Endothelial cell of umbilical vein (primary cell): ENCODE results near the gene CASKIN1. TPM values are rescaled to one million over a fixed set of nuclear protein-coding genes. Genes with fewer than 3 reads are reported as not detected.

Source experiments
- BruUV-seq: library from RNA; stranded (reverse); fragments of 400-500 nt; replicated peaks from 2 replicates; lab custom pipeline; 2021; lab: Mats Ljungman, UMichigan
- CTCF ChIA-PET: fragments of 300-600, 350-600 bp; sonication (Branson Sonifier 250); formaldehyde crosslinking; loops from one replicate; lab custom pipeline; 2021; ENCODE audit warnings: antibody characterized with exemption, inconsistent platforms; lab: Charles Lee
- POLR2A ChIA-PET: fragments of 300-600, 350-600 bp; sonication (Branson Sonifier 250); formaldehyde crosslinking; loops from one replicate; lab custom pipeline; 2021; ENCODE audit warnings: antibody characterized with exemption, inconsistent platforms; lab: Charles Lee
- DNase-seq: peaks from one replicate; pipeline ENCODE4 v3.0.0-alpha.2; 2011; ENCODE audit warnings: low read depth, low spot score
- FAIRE-seq: peaks from 2 replicates; lab custom pipeline; 2011; peaks lifted over from hg19 to GRCh38; lab: Jason Lieb, UNC
- H2AFZ ChIP-seq: 2 replicates; pipeline ENCODE4 v1.6.0; 2012; ENCODE audit warnings: low read depth, low read length, control low read depth, inconsistent platforms
- H3K27ac ChIP-seq: 2 replicates; pipeline ENCODE4 v1.5.1; 2011; ENCODE audit warnings: low read depth, mild to moderate bottlenecking, control low read depth, low read length, moderate library complexity; ENCODE audit not compliant: insufficient read depth
- H3K27me3 ChIP-seq, 2 experiments: 2 replicates each; pipeline versions ENCODE4 v1.6.0 to v1.6.1; 2011; ENCODE audit warnings: low read length in 2 of 2, mixed read lengths in 1 of 2; ENCODE audit not compliant: control insufficient read depth in 2 of 2, insufficient read depth in 2 of 2
- H3K36me3 ChIP-seq, 2 experiments: 2 replicates in 1 of 2; 3 replicates in 1 of 2; pipeline ENCODE4 v1.5.1; 2011; ENCODE audit warnings: low read length in 2 of 2, mild to moderate bottlenecking in 1 of 2, moderate library complexity in 1 of 2; ENCODE audit not compliant: control insufficient read depth in 2 of 2, insufficient read depth in 2 of 2; ENCODE audit errors: extremely low read depth in 1 of 2
- H3K4me1 ChIP-seq: 3 replicates; pipeline ENCODE4 v1.5.1; 2011; ENCODE audit warnings: mild to moderate bottlenecking, low read length; ENCODE audit not compliant: control insufficient read depth, insufficient read depth; ENCODE audit errors: extremely low read depth
- H3K4me2 ChIP-seq: 2 replicates; pipeline ENCODE4 v1.6.1; 2011; ENCODE audit warnings: low read length, control low read depth, mixed read lengths; ENCODE audit not compliant: insufficient read depth
- H3K4me3 ChIP-seq, 3 experiments: fragments of 200-600 bp in 1 of 3; sonication (generic), shearing (Covaris generic) in 1 of 3; replicated peaks in 1 of 3; 2 replicates each; pipeline ENCODE4 v1.5.1; 2011 to 2016; ENCODE audit warnings: control low read depth in 3 of 3, low read length in 3 of 3, mild to moderate bottlenecking in 2 of 3, inconsistent platforms in 1 of 3, low read depth in 1 of 3, moderate library complexity in 1 of 3; ENCODE audit not compliant: insufficient read depth in 1 of 3
- H3K79me2 ChIP-seq: 2 replicates; pipeline ENCODE4 v1.6.0; 2012; ENCODE audit warnings: low read length, inconsistent platforms; ENCODE audit not compliant: control insufficient read depth, insufficient read depth
- H3K9ac ChIP-seq: replicated peaks from 2 replicates; pipeline ENCODE3; 2011; ENCODE audit warnings: low read length, control low read depth; ENCODE audit not compliant: insufficient read depth; ENCODE audit errors: extremely low read depth
- H3K9me1 ChIP-seq: replicated peaks from 3 replicates; pipeline ENCODE4 v1.6.0; 2011; ENCODE audit warnings: mild to moderate bottlenecking, low read length; ENCODE audit not compliant: control insufficient read depth, insufficient read depth; ENCODE audit errors: extremely low read depth
- H3K9me3 ChIP-seq: replicated peaks from 2 replicates; pipeline ENCODE4 v1.5.1; 2012; ENCODE audit warnings: low read length, inconsistent platforms; ENCODE audit not compliant: control insufficient read depth, insufficient read depth
- H4K20me1 ChIP-seq: replicated peaks from 2 replicates; pipeline ENCODE3; 2011; ENCODE audit warnings: mild to moderate bottlenecking, low read length; ENCODE audit not compliant: control insufficient read depth, insufficient read depth; ENCODE audit errors: extremely low read depth
- CTCF ChIP-seq, 2 donors: IDR thresholded peaks; 1 replicate in 1 of 2; 2 replicates in 1 of 2; pipeline ENCODE4 v1.5.1; 2011; ENCODE audit warnings: low read length in 2 of 2, mild to moderate bottlenecking in 2 of 2, moderate library complexity in 2 of 2, control low read depth in 1 of 2, inconsistent platforms in 1 of 2, low read depth in 1 of 2; ENCODE audit not compliant: insufficient read depth in 1 of 2; ENCODE audit errors: extremely low read depth in 1 of 2
- EZH2 ChIP-seq: IDR thresholded peaks from 2 replicates; pipeline ENCODE4 v1.6.1; 2012; ENCODE audit warnings: borderline replicate concordance, low read depth, mild to moderate bottlenecking, moderate library complexity, low read length, inconsistent platforms; ENCODE audit not compliant: severe bottlenecking
- FOS ChIP-seq: IDR thresholded peaks from 2 replicates; pipeline ENCODE4 v1.6.1; 2011; ENCODE audit warnings: mild to moderate bottlenecking, low read length, moderate library complexity, borderline replicate concordance; ENCODE audit not compliant: insufficient read depth
- GATA2 ChIP-seq: IDR thresholded peaks from 2 replicates; pipeline ENCODE4 v1.7.0; 2011; ENCODE audit warnings: low read depth, mild to moderate bottlenecking, moderate library complexity, mixed read lengths, low read length; ENCODE audit not compliant: insufficient read length, insufficient read depth
- JUN ChIP-seq: IDR thresholded peaks from 2 replicates; pipeline ENCODE4 v1.6.1; 2011; ENCODE audit warnings: borderline replicate concordance, low read depth; ENCODE audit not compliant: insufficient read length, insufficient read depth
- MAX ChIP-seq: IDR thresholded peaks from 2 replicates; pipeline ENCODE4 v1.6.1; 2011; ENCODE audit not compliant: insufficient read depth, insufficient read length
- MYC ChIP-seq: IDR thresholded peaks from one replicate; pipeline ENCODE4 v1.6.1; 2011; ENCODE audit warnings: mild to moderate bottlenecking, low read depth, low read length
- POLR2A ChIP-seq: IDR thresholded peaks from 2 replicates; pipeline ENCODE4 v1.6.1; 2012; ENCODE audit warnings: low read depth, mild to moderate bottlenecking, control low read depth, low read length
- POLR2AphosphoS5 ChIP-seq: IDR thresholded peaks from 2 replicates; pipeline ENCODE4 v1.6.1; 2012; ENCODE audit warnings: low read depth, mild to moderate bottlenecking, control low read depth, low read length, moderate library complexity; ENCODE audit not compliant: insufficient read depth
- dilution Hi-C: fragments of 300-500 bp; cut with MboI; formaldehyde crosslinking; loops from one replicate; pipeline ENCODE4 v1.15.0; 2019; ENCODE audit warnings: low sequenced_read_pairs; ENCODE audit not compliant: extremely low pct_ligation_motif_present
- intact Hi-C: fragments of 100-400 bp; cut with micrococcal nuclease; formaldehyde crosslinking; loops from one replicate; pipeline ENCODE4 v1.10.0; 2022
- polyA plus RNA-seq, 4 experiments: library from polyadenylated mRNA; depleted of rRNA in 3 of 4; stranded (reverse) in 3 of 4; unstranded in 1 of 4; fragments of >200 nt; gene quantifications; 2 replicates each; pipeline versions ENCODE4 v1.2.1 to v1.2.3, GENCODE V29; 2011 to 2012; ENCODE audit warnings: missing spikeins in 1 of 4
- total RNA-seq: library from RNA; stranded (reverse); gene quantifications from 2 replicates; pipeline ENCODE4 v1.2.3, GENCODE V29; 2021

CASKIN1 gene
- total and polyA plus RNA-seq, 2 donors (not counting 3 experiments of a cell fraction or from before 2014, with no cell fraction given), result 0.11 to 0.58 TPM

GRCh38 chr16:2154533-2155090 is 41.8 kb downstream of the CASKIN1 start:
- peaks cover 2 to 7% of the 10 kb centered on the region in 2 experiments for H3K36me3 ChIP-seq
- ChIA-PET CTCF (interaction anchor here (0.8 to 2.5 kb wide), 9 partner anchors 9 to 151 kb away, joined by 3 to 14 read pairs (median 9); partner anchors contain the start of gene ECI1), POLR2A (interaction anchor here (0.6 to 2.4 kb wide), 21 partner anchors 9 to 366 kb away, joined by 3 to 32 read pairs (median 7); partner anchors contain the start of genes AMDHD2, ECI1, MLST8 and NTHL1)
- BruUV-seq, result TSS peak; percentile 84
- H4K20me1 ChIP-seq, result no peaks in the 10 kb centered on the region
- intact Hi-C loops (loop anchor here (1.0 to 5.0 kb wide), 8 partner anchors 16 to 292 kb away; partner anchors contain the start of genes E4F1, ECI1, MLST8 and NTHL1), dilution Hi-C loops (loop anchor here (25.0 kb wide), 1 partner anchor 117 kb away; the partner anchor contains the start of genes NHERF2, NTHL1 and TSC2)
- no peaks in the 10 kb centered on the region for H3K9me3 ChIP-seq
- H3K79me2 ChIP-seq, result peaks cover 77% of the 10 kb centered on the region
- H3K4me3 ChIP-seq, result peak overlapping the region; percentile 65 to 96 (median 84)
- H2AFZ ChIP-seq, result no peak overlapping the region
- H3K4me2 ChIP-seq, result peak overlapping the region; percentile 75
- H3K9me1 ChIP-seq, result no peaks in the 10 kb centered on the region
- TF ChIP-seq JUN (no peak), FOS (no peak), POLR2AphosphoS5 (no peak), MYC (no peak), CTCF (IDR thresholded peaks at IDR 0.05; ENCODE audit: extremely low read depth in 1 of 2, insufficient read depth in 1 of 2, low read depth in 1 of 2, low read length in 2 of 2) (no peak), MAX (no peak), GATA2 (no peak), EZH2 (no peak), POLR2A (no peak)
- no peaks in the 10 kb centered on the region for H3K27me3 ChIP-seq
- H3K9ac ChIP-seq, result peak overlapping the region; percentile 83
- H3K4me1 ChIP-seq, result peaks cover 38% of the 10 kb centered on the region
- DNase-seq, result peak; percentile 20
- H3K27ac ChIP-seq, result peak overlapping the region; percentile 44
- FAIRE-seq, result peak; percentile 78
